Stimulated activated CD4-positive, alpha-beta T cell treated with anti-CD3 and anti-CD28 coated beads, Interleukin-12 subunit alpha, Interleukin-12 subunit beta, amount 100 ng/mL, for 4 hours (primary cell): Measurements from ENCODE around the gene ASF1B.
A peak's percentile ranks its signal among the peaks of the same experiment; 100 is the strongest.

Experiments used
- DNase-seq: peaks from one replicate; pipeline ENCODE4 v3.0.0-alpha.2; 2020

ASF1B gene

DNA sequence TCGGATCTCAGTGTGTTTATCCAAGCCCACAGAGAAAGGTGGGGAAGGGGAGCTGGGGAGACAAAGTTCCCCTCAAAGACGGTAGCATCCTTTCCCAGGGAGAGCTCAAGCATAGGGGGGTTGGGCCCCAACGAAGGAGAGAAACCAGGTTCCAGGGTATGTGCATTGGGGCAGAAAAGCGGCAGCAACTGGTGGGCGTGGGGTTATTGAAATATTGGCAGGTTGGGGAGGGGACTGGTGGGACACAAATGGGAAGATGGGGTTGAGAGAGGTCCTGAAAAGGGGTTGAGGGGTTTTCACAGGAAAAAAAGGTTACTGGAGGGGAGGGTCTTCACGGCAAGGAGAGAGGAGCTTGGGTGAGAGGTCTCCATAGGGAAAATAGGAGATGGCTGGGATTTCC lies 1.0 kb downstream of the ASF1B start:
- DNase-seq: no peak

- DNase-seq: no peak
Observed at GRCh38 chr19:14127929-14128509, 8.4 kb downstream of the ASF1B start.

- no peak for DNase-seq
Observed at GRCh38 chr19:14127176-14127575, 9.2 kb downstream of the ASF1B start.

DNA sequence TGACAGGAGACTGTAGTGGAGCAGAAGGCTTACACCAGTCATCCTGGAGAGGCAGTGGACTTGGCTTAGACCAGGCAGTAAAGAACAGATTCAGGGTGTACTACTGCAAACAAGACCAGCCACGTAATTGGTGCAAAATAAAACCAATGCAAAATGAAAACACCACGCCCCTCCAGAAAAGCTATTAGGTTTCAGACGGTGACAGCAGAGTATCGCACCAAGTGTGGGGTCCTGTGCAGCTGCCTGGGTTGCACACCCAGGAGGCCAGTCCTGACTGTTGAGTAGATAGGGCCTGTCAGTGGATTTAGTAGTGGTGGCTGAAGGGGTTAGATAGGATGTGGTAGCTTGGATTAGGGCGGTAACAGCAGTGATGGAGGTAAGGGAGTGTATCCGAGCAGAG lies 13.5 kb downstream of the ASF1B start:
- no peak for DNase-seq

- DNase-seq: no peak
Observed at GRCh38 chr19:14120497-14120780, 15.9 kb downstream of the ASF1B start.

DNA sequence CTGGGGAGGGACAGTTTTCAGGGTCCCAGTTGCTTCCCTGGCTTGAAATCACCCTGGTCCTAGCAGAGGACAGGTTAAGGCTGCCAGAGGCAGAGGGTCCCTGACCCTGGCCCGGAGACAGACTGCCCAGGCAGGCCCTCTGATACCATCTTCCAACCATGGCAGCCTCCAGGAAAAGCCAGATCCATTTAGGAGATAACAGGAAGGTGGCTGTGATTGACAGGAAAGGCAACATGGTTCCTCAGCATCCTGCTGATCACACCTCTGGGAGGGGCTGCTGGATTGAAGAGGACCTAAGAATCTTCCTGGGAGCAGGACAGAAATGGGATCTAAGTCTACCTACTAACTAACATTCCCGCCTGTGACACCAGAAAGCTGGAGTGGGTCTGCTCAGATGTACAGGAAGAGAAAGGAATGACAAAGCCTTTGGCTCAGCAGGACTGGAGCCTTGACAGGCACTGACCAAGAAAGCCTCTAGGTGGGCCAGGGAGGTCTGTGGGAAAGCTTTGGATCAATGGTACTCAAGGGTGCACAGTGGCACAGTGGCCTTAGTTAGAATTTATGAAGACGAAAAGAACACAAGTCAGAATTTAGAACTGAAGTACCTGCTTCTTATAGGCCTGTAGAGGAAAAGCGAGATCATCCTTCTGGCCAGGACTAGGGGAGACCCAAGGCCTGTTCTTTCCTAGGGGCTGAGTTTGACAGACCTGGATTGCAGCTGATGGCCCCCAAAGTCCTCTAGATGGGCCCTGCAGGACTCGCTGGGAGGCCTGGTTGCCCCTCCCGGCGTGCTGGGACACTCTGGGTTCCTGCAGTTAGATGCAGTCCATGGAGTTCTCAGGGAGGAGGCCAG lies 16.5 kb downstream of the ASF1B start:
- DNase-seq: no peak

DNA sequence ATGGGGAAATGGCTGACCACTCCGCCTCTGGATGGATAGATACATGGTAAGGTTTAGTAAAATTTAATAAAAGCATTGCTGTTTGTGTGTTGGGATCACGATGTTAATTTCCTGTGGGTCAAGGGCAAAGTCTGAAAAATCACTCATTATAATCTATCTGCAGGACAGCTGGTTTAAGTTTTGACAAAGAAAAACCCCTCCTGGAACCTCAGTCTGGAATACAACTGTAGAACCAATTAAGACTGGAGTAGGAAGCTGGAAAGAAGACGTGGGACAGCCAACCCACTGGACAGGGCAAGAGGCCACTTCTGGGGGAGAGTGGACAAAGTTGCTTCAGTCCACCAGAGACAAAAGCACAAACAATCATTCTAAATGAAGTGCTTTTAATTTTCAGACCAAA lies 17.2 kb downstream of the ASF1B start:
- no peak for DNase-seq

DNA sequence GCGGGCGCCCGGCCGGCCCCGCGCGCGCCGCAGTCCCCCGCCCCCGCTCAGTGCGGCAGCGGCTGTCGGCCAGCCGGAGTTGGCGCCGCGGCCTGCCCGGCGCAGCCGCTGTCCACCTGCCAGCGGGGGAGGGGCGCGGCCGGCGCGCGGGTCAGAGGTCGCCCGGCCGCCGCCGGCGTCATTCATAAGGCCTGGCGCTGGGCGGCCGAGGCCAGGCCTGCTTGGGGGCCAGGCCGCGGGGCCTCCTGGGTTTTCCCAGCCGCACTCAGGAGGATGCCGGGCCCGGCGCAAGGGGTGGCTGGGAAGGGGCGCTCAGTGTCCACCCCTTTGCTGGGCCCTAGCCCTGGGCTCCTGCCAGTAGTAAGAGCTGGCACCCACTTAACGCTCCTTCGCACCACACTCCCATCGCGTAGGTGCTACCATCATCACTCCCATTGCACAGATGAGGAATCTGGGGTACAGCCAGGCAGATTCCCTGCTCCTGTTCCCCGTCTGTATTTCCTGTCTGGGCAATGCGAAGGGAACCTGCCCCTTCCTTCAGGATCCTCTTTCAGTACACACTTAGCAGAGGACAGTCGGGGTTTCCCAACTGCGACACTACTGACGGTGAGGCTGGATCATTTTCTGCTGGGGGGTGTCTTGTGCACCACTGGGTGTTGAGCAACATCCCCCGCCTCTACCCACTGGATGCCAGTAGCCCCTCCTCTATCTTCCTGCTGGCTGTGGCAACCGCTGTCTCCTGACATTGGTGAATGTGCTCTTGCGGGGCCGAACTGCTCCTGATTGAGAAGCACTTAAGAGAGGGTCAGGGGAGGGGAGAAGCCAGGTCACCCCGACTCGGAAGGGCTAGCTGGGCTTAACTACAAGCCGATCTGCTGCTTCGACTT lies 18.0 kb downstream of the ASF1B start:
- peak; percentile 15 for DNase-seq

DNA sequence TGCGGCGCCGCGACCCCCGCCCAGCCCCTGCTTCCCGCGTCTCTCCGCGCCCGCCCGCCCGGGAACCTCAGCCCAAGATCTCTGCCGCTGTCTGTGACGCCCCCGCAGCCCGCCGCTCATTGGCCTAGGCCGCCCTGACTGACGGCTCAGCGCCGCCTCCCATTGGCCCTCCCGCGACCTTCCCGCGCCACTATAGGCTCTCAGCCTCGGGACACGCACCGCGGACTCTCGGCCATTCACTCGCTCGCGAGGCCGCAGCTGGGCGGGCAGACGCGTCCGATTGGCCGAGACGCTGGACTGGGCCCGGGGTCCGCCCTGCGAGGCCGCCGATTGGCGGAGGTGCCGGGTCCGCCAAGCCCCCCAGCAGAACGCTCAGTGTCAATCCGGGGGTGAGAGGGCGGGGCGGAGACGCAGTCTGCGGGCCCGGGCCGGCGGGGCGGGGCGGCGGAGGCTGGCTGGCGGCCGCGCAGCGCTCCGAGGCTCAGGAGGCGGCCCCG lies 18.7 kb downstream of the ASF1B start, which contains the start of gene PRKACA:
Gene PRKACA (minus strand): TSS at position 95 of the 497 bp plus-strand sequence. CDS start 215 bp downstream, outside the sequence.
- peak; percentile 97 for DNase-seq

GRCh38 chr19:14116918-14117578 lies 19.3 kb downstream of the ASF1B start:
- DNase-seq: no peak

- DNase-seq: no peak
Observed at GRCh38 chr19:14116525-14116917, 19.9 kb downstream of the ASF1B start.

- no peak for DNase-seq
Observed at GRCh38 chr19:14115756-14116155, 20.6 kb downstream of the ASF1B start.

DNA sequence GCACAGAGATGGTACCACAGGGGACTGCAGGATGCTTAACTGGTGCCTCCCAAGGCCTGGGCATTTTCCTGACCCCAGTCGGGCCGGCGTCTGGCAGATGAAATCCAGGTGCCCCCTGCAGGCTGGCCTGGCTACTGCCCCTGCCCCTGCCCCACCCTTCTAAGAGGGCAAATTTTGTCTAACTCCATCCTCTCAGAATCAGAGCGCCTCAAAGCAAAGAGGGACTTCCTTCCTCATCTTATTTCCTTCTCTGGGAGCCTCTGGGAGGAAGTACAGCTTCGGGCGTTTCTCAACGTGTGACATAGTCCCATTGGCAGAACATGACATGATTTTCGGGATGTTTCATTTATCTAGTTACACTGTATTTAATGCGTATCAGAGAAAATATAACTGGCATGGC lies 21.5 kb downstream of the ASF1B start:
- DNase-seq: peak; percentile 54

GRCh38 chr19:14114439-14114838 lies 21.9 kb downstream of the ASF1B start:
- DNase-seq: no peak

GRCh38 chr19:14113762-14114414 lies 22.5 kb downstream of the ASF1B start:
- DNase-seq: peak; percentile 51

- no peak for DNase-seq
Observed at GRCh38 chr19:14112809-14113385, 23.5 kb downstream of the ASF1B start.

DNA sequence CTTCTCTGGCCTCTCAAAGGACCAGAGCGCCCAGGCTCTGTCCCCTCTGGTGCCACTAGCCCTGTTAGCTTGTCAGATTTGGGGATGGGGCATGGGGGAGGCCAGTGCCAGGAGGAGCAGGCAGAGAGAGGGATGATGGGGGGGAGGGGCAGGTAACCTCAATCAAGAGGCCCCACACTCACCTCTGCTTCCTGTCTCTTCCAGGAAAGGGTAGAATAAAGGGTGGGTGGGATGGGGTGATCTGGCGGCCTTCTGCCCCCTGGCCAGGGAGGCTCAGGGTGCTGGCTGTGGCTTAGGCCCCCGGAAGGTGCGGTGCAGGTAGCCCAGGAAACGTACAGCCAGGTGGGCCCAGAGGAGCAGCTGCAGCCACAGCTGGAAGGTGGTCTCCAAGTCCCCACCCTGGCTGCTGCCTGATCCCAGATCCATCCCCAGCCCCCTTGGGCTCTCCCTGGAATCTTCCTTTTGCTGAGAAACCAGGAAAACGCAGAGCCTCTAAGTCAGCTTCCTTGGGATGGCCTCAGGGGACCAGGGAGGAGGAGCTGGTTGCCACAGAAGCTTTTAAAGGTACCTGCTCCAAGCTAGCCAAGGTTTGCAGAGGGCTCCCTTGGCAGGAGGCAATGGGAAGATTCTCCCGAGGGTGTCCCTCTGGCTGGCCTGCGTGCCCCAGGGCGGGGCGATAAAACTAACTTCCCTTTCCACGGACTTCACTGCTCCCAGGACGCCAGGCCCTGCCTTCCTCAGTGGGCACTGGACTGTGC lies 24.2 kb downstream of the ASF1B start:
- no peak for DNase-seq

DNA sequence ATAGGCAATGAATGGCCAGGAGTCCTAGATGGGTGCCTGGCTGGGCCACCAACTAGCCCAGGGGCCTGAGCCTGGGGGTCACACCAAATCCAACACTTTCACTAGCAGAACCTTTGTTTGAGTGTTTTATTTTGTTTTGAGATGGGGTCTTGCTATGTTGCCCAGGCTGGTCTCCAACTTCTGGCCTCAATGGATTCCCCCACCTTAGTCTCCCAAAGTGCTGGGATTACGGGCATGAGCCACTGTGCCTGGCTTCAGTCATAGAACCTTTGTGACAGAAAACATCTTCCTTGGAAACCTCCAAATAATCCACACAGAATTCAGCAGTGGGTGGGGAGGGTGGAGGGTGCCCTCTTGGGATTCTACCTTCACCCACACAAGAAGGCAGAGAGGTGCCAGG lies 24.9 kb downstream of the ASF1B start:
- no peak for DNase-seq

DNA sequence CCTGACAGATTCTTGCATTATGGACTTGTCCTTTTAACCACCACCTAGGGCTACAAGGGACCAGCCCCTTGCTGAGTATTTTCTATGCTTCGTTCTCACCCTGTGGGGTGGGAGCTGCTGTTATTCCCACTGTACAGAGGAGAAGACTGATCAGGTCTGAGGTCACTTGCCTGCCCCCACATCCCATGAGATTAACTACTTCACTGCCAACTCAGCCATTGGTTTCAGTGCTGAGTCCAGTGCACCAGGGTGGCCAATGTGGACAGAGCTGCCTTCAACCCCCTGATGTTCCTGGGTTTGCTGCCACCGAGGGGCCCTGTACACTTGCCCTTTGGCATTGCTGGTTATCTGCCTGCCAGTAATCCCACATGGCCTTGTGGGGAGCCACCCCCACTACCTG lies 25.7 kb downstream of the ASF1B start:
- DNase-seq: no peak

GRCh38 chr19:14107581-14108461 lies 28.6 kb downstream of the ASF1B start:
- no peak for DNase-seq
